ENCODE data around the gene ACR.
"Not testable (repeated sequence)": the region's sequence is repeated elsewhere in the genome, so short reads cannot be mapped to it uniquely, and the experiment has no call there.

The ACR gene

GRCh38 chr22:50780244-50780643 lies 42.2 kb downstream of the ACR start:
- DNase-seq (ENCODE audit: low spot score) = not testable (repeated sequence)

DNA sequence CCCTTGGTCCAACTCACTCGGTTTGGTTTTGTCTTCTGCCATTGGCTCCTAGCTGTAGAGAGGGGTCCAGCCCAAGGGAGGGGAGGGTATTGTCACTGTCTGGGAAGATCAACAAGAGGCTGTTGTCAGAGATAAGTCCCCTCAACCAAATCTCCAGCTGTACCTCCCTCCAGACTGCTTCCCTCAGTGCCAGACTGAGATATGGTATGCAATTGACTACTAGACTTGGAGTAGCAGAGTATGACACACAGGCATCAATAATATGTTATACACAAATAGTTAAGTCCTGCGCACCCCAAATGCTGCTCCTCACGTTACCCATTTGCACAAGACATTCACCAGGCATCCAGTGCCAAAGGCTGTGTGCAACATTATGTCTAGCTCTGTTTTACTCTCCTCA lies 44.2 kb downstream of the ACR start:
- not testable (repeated sequence) for DNase-seq (ENCODE audit: low spot score)

- DNase-seq (ENCODE audit: low spot score) = peak; percentile 91
Observed at GRCh38 chr22:50783033-50783879, 45.3 kb downstream of the ACR start, which contains the start of gene RABL2B. TSS of gene RABL2B (minus strand) at chr22:50783636. CDS start at chr22:50782294, 1,342 bp downstream.

DNA sequence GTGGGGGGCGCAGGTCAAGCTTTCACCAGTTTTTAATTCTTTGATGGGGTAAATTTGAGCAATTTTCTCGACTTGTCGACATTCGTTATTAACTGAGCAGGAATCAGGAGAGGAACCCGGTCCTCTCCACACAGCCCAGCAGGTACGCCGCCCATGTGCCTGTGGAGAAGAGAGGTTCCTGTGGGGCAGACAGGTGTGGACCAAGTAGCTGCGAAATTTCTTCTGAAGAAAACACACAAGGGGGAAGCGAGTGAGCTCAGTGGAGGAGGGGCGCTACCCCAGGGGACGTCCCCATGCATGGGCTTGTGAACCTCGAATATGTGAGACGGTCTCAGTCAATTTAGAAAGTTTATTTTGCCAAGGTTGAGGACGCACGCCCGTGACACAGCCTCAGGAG lies 45.9 kb downstream of the ACR start:
- DNase-seq (ENCODE audit: low spot score) = not testable (repeated sequence)

GRCh38 chr22:50785289-50785688 lies 47.3 kb downstream of the ACR start:
- not testable (repeated sequence) for DNase-seq (ENCODE audit: low spot score)

GRCh38 chr22:50786936-50787335 lies 48.9 kb downstream of the ACR start:
- DNase-seq (ENCODE audit: low spot score) = not testable (repeated sequence)
